Esophagus mucosa (tissue), 1 donor: ENCODE data around the gene TEX19. TPM values are rescaled to one million over a fixed set of nuclear protein-coding genes. Genes with fewer than 3 reads are reported as not detected.
A peak's percentile ranks its signal among the peaks of the same experiment; 100 is the strongest.

Experiments
- ATAC-seq: fragments of 200-7000 bp; cut with Tn5 transposase; one replicate; pipeline ENCODE4 v1.9.1; 2020
- total RNA-seq: library from RNA; stranded (reverse); gene quantifications from one replicate; pipeline ENCODE4 v1.2.4, GENCODE V29; 2023
- donor health status: DM: yes; HTN: yes; CAD: no.

TEX19 gene
- total RNA-seq: not detected

- ATAC-seq: no peak
Observed at GRCh38 chr17:82358465-82359350, at the start of gene TEX19. Gene TEX19 (plus strand): TSS chr17:82359247. CDS start chr17:82362151, 2,904 bp downstream.

GRCh38 chr17:82309656-82310570, 49.1 kb upstream of the TEX19 start:
- ATAC-seq: no peak

GRCh38 chr17:82310877-82311276, 48.2 kb upstream of the TEX19 start:
- ATAC-seq: no peak

GRCh38 chr17:82311971-82312370, 47.1 kb upstream of the TEX19 start:
- no peak for ATAC-seq

- ATAC-seq: no peak
Observed at GRCh38 chr17:82313195-82314011, 45.6 kb upstream of the TEX19 start.

- no peak for ATAC-seq
Observed at GRCh38 chr17:82314012-82314726, 44.9 kb upstream of the TEX19 start.

GRCh38 chr17:82314727-82315605, 44.1 kb upstream of the TEX19 start:
- ATAC-seq: peak; percentile 3

- peak; percentile 7 for ATAC-seq
Observed at GRCh38 chr17:82315703-82316358, 43.2 kb upstream of the TEX19 start.

- no peak for ATAC-seq
Observed at GRCh38 chr17:82316651-82317393, 42.2 kb upstream of the TEX19 start.

GRCh38 chr17:82317394-82318168, 41.5 kb upstream of the TEX19 start, which contains the start of gene CD7:
Gene CD7 (minus strand): TSS chr17:82317608. CDS start chr17:82317495, 113 bp downstream.
- ATAC-seq: no peak

- ATAC-seq: no peak
Observed at GRCh38 chr17:82318169-82318498, 40.9 kb upstream of the TEX19 start.

- ATAC-seq: no peak
Observed at GRCh38 chr17:82318772-82319606, 40.1 kb upstream of the TEX19 start.

GRCh38 chr17:82319619-82320062, 39.4 kb upstream of the TEX19 start:
- no peak for ATAC-seq

- ATAC-seq: no peak
Observed at GRCh38 chr17:82320140-82320840, 38.8 kb upstream of the TEX19 start.

GRCh38 chr17:82320956-82321927, 37.8 kb upstream of the TEX19 start:
- ATAC-seq: peak; percentile 35
